GM10248 (cell line): ENCODE measurements around the gene TEPSIN.

ENCODE experiments used
- CTCF ChIA-PET: fragments of 300-600 bp; sonication (Branson Sonifier 250); formaldehyde crosslinking; extraction: SDS; loops from one replicate; lab custom pipeline; 2021; ENCODE audit warnings: antibody characterized with exemption; lab: Yijun Ruan, JAX
- POLR2A ChIA-PET: fragments of 350-650 bp; sonication (Branson Sonifier 250); formaldehyde crosslinking; extraction: SDS; loops from one replicate; lab custom pipeline; 2020; ENCODE audit warnings: antibody characterized with exemption; lab: Yijun Ruan, JAX
- DNase-seq: peaks from one replicate; pipeline ENCODE4 v3.0.0; 2012; ENCODE audit errors: extremely low spot score
- TF ChIP-seq, protein P1 (sequence below): IDR thresholded peaks from 2 replicates; pipeline ENCODE4 v1.5.1; 2012; ENCODE audit warnings: mild to moderate bottlenecking, low read depth; ENCODE audit errors: extremely low read depth, missing control alignments, control extremely low read depth

The TEPSIN gene

GRCh38 chr17:81251709-81252301, 12.9 kb upstream of the TEPSIN start:
- POLR2A ChIA-PET: no interaction called here
- DNase-seq: no peak
- TF ChIP-seq, protein P1, sequence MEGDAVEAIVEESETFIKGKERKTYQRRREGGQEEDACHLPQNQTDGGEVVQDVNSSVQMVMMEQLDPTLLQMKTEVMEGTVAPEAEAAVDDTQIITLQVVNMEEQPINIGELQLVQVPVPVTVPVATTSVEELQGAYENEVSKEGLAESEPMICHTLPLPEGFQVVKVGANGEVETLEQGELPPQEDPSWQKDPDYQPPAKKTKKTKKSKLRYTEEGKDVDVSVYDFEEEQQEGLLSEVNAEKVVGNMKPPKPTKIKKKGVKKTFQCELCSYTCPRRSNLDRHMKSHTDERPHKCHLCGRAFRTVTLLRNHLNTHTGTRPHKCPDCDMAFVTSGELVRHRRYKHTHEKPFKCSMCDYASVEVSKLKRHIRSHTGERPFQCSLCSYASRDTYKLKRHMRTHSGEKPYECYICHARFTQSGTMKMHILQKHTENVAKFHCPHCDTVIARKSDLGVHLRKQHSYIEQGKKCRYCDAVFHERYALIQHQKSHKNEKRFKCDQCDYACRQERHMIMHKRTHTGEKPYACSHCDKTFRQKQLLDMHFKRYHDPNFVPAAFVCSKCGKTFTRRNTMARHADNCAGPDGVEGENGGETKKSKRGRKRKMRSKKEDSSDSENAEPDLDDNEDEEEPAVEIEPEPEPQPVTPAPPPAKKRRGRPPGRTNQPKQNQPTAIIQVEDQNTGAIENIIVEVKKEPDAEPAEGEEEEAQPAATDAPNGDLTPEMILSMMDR: no peak
- CTCF ChIA-PET: interaction anchor here (1.2 to 2.1 kb wide), 2 partner anchors 233 to 287 kb away, joined by 5 to 11 read pairs; no protein-coding TSS in a partner anchor

GRCh38 chr17:81251094-81251708, 12.3 kb upstream of the TEPSIN start:
- TF ChIP-seq, protein P1: no peak
- CTCF ChIA-PET: interaction anchor here (1.2 to 2.1 kb wide), 2 partner anchors 234 to 287 kb away, joined by 5 to 11 read pairs; no protein-coding TSS in a partner anchor
- DNase-seq: no peak
- POLR2A ChIA-PET: no interaction called here

- TF ChIP-seq, protein P1: no peak
- ChIA-PET CTCF (interaction anchor here (1.2 to 2.1 kb wide), 2 partner anchors 234 to 288 kb away, joined by 5 to 11 read pairs; no protein-coding TSS in a partner anchor), POLR2A (no interaction called here)
- no peak for DNase-seq
Measured at GRCh38 chr17:81250286-81251093, 11.6 kb upstream of the TEPSIN start.

DNA sequence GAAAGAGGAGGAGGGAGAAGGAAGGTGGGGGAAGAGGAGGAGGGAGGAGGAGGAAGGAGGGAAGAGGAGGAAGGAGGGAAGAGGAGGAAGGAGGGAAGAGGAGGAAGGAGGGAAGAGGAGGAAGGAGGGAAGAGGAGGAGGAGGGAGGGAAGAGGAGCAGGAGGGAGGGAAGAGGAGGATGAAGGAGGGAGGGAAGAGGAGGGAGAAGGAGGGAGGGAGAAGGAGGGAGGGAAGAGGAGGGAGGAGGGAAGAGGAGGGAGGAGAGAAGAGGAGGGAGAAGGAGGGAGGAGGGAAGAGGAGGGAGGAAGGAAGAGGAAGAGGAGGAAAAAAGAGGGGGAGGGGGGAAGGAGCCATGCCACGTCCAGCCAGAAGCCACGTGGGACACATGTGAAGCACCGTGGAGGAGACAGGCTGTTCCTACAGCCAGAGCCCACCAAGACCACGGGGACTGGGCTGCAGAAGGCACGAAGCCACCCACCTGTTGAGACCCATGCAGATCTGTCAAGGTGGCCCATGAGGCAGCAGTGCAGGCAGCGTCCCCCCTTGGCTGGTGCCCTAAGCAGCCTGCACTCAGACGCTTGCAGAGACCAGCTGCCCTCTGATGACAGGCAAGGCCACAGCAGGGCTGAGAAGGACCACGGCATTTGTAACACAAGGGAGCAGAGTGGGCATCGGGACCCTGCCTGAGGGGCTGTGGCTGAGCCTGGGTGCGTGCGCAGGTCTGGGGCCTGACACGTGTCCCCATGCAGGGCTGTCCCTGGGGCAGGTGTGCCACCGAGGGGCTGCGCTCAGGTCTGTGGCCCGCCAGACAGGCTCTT, 10.6 kb upstream of the TEPSIN start:
- CTCF ChIA-PET: no interaction called here
- DNase-seq: no peak
- POLR2A ChIA-PET: no interaction called here
- TF ChIP-seq, protein P1: no peak

GRCh38 chr17:81248649-81249048, 9.8 kb upstream of the TEPSIN start:
- POLR2A ChIA-PET: no interaction called here
- no peak for DNase-seq
- TF ChIP-seq, protein P1: no peak
- CTCF ChIA-PET: interaction anchor here (2.5 kb wide), 1 partner anchor 236 kb away, joined by 9 read pairs; no protein-coding TSS in a partner anchor

GRCh38 chr17:81247339-81247990, 8.6 kb upstream of the TEPSIN start:
- ChIA-PET POLR2A (no interaction called here), CTCF (interaction anchor here (0.9 to 2.5 kb wide), 2 partner anchors 19 to 237 kb away, joined by 3 to 9 read pairs; no protein-coding TSS in a partner anchor)
- TF ChIP-seq, protein P1: no peak
- no peak for DNase-seq
